HG02981 (cell line): ENCODE results near the gene PNO1.

Source experiments
- ATAC-seq: cut with Tn5 transposase; IDR thresholded peaks from one replicate; pipeline ENCODE4 v1.9.1; 2021; ENCODE audit warnings: mild to moderate bottlenecking, moderate library complexity; ENCODE audit not compliant: unreplicated experiment

PNO1 gene

GRCh38 chr2:68193144-68193543 lies 35.5 kb downstream of the PNO1 start:
- no peak for ATAC-seq

- no peak for ATAC-seq
Measured at GRCh38 chr2:68193787-68194372, 36.2 kb downstream of the PNO1 start.

- ATAC-seq: no peak
Measured at GRCh38 chr2:68195096-68195495, 37.4 kb downstream of the PNO1 start.

GRCh38 chr2:68196120-68196716 lies 38.5 kb downstream of the PNO1 start:
- ATAC-seq: no peak

DNA sequence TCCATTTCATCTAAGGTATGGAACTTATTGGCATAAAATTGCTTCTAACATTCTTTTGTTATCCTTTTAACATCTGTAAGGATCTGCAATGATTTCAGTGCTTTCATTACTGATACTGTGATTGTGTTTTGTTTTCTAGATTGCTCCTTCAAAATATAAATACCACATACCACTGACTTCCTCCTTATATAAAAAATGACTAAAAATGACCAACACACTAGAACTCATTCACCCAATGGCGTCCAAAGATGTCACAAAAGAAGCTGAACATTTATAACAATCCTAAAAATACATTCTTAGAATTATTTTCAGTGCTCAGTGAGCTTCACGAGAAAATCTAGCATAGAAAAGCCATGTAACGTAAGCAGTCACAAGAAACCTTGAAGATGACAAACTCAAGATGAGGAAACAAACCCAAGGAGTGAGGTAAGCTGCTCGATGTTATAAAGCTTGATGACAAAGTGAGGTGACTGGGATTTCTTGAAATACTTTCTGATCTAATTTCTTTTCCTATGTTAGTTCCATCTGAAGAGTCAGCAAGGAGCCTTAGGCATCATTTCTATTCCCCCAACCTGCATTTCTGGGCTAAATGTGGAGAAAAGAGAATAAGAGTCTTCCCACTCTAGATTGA lies 42.6 kb downstream of the PNO1 start:
- no peak for ATAC-seq

DNA sequence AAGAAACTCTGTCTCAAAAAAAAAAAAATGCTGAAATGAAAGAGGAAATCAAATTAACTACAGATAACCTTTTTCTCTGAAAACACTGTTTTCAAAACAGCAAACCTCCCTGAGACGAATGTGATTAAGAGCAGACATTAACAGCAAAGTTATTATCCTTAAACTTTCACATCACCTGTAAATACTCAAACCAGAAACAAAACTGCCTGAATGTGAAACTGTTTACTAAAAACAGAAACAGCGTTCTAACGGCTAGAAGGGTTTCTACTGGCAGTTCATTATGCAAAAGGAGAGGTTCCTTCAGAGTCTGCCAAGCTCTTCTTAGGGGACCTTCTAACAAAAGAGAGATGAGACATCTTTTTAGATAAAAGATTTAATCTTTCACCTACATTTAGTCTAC lies 45.9 kb downstream of the PNO1 start:
- ATAC-seq: peak; percentile 95

DNA sequence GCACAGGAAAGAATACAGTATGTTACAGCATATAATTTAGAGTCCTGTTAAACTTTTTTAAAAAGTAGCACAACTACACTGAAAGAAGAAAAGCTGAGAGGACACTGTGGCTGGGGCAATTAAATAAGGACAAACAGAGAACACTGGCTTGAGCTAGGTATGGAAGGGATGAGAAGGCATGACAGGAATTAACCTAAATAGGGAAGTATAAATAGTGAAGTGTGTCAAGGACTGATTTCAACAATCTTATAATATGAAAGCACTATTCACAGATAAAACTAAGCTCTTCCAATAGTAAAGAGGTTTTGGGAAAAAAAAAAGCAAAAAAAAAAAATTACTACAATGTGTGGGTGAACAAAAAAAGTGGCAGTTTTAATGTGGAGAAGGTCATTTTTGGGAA lies 49.1 kb downstream of the PNO1 start:
- ATAC-seq: no peak

DNA sequence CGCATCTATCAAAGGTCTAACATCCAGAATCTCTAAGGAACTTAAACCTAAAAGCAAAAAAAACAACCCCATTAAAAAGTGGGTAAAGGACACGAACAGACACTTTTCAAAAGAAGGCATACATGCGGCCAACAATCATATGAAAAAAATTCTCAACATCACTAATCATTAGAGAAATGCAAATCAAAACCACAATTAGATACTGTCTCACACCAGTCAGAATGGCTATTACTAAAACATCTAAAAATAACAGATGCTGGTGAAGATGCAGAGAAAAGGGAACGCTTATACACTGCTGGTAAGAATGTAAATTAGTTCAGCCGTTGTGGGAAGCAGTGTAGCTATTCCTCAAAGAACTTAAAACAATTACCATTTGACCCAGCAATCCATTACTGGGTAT lies 56.7 kb downstream of the PNO1 start:
- ATAC-seq: peak; percentile 71

DNA sequence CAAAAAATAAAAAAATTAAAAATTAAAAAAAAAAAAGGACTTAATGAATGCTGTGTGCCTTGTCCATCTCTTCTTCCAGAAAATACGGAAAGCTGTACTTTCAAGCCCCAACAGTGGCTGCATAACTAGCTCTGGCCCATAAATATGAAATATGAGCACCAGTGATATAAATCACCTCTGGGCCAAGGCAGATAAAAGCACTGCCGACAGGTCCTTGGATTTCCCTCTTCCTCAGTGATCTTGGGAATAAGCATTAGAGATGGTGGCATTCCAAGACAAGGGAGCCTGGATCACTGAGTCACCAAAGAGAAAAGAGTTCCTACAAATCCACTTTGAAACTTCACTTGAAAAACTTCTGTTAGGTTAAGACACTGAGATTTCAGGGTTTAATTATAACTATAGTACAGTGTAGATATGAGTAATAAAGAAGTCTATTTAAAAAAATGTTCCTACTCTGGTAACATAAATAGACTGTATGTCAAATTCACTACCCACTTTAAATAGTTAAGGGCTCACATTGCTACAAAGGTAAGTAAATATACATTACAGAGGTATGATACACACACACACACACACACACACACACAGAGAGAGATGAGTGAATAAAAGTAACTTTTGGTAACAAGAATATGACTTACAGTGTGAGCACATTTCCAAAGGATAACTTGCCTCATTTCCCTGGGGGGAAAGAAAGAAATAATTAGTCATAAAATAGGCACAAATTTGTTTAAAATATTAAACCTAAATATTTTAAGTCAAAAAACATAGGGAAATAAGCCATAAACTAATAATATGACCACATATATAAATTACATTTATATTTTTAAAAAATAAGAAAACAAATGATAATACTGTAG lies 59.0 kb downstream of the PNO1 start:
- no peak for ATAC-seq

- no peak for ATAC-seq
Measured at GRCh38 chr2:68217729-68218128, 60.0 kb downstream of the PNO1 start.

- ATAC-seq: no peak
Measured at GRCh38 chr2:68218343-68218901, 60.7 kb downstream of the PNO1 start.

DNA sequence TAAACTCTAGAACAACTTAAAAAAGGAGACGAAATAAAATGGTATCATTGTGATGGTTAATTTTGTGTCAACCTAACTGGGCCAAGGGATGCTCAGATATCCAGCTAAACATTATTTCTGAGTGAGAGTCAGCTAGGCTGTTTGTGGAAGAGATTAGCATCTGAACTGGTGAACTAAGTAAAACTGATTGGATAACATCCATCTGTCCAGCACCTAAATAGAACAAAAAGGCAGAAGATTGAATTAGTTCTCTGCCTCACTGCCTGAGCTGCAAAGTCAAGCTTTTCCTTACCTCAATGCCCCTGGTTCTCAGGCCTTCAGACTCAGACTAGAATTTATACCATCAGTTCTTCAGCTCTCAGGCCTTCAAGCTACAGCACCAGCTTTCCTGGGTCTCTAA lies 64.6 kb downstream of the PNO1 start:
- ATAC-seq: no peak

- no peak for ATAC-seq
Measured at GRCh38 chr2:68223419-68223818, 65.7 kb downstream of the PNO1 start.

DNA sequence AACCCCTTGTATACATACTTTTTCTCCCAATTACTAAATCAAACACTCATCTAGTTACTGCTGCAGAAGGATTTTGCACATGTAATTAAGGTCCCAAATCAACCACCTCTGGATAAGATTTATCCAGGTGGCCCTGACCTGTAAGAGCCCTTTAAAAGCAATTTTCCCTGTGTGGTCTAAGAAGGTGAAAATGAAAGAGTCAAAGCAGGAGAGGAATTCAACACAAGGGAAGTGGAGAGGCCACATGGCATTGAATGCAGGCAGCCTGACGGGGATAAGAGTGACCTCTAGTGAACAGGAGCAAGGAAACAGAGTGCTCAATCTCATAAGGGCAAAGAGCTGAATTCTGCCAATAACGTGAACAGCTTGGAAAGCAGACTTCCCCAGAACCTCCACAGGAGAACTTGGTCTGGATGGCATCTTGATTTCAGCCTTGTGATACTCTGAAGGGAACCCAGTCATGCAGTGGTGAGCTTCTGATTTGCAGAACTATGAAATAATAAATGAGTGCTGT lies 67.5 kb downstream of the PNO1 start:
- ATAC-seq: peak; percentile 73
